NCI-H187 treated with DMSO at 0.1 percent for 48 hours (cell line): ENCODE data around the gene CD53.

Source experiments
- DNase-seq: peaks from one replicate; lab custom pipeline; 2025; lab: John Stamatoyannopoulos, UW

Gene CD53

DNA sequence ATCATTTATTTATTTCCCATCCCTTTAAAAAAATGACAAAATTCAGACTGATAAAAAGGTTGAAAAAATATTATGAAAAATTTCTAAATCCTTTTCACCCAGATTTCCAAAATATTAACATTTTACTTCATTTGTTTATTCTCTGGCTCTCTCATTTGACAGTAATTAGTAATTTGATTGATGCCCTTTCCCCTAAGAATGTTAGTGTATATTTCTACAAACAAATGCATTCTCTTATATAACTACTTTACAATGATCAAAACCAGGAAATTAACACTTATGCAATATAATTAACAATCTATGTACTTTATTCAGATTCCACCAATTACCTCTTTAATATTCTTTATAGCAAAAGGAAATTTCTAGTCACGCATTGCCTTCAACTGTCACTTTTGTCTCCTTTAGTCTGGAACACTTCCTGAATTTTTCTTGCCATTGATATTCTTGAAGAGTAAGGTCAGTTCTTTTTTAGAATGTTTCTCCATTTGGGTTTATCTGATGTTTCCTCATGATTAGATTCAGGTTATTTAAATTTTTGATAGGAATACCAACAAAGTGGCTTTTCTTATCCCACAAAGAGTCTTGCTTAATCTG lies 3.9 kb downstream of the CD53 start:
- no peak for DNase-seq

- DNase-seq = no peak
Measured at GRCh38 chr1:110877364-110877763, 4.4 kb downstream of the CD53 start.

DNA sequence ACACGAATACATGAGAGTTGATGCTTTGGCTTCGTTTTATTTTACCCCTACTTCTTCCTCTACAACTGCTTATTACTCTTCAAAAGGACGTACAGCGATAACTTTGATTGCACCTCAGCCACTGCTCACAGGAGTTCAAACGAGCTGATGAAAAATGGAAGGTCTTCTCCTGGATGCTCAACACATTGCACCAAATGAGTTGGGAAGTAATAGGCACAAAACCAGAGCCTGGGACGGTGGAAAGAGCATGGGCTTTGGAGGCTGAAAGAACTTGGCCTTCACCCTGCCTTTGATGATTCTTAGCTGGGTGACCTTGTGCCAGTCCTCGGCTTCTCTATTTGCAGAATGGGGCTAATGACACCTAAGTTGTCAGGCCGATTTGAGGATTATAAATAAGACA lies 4.8 kb downstream of the CD53 start:
- no peak for DNase-seq

- no peak for DNase-seq
Measured at GRCh38 chr1:110878591-110878990, 5.6 kb downstream of the CD53 start.

DNA sequence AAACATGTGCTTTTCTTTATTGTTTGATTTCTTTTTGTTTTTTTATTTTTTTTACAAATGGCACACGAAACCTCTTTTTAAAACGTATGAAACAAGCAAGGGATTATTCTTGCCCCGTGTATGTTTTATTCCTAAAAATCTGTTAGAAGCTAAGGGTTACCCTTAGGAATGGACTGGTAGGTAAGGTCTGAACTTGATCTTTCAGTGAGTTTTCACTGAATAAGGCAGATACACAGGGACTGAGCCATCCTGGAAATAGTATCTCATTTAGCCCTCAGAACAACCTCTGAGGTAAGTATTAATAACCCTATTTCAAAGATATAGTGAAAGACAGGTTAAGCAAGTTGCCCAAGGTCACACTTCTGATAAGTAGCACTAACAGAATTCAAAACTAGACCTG lies 6.0 kb downstream of the CD53 start:
- DNase-seq = no peak

DNA sequence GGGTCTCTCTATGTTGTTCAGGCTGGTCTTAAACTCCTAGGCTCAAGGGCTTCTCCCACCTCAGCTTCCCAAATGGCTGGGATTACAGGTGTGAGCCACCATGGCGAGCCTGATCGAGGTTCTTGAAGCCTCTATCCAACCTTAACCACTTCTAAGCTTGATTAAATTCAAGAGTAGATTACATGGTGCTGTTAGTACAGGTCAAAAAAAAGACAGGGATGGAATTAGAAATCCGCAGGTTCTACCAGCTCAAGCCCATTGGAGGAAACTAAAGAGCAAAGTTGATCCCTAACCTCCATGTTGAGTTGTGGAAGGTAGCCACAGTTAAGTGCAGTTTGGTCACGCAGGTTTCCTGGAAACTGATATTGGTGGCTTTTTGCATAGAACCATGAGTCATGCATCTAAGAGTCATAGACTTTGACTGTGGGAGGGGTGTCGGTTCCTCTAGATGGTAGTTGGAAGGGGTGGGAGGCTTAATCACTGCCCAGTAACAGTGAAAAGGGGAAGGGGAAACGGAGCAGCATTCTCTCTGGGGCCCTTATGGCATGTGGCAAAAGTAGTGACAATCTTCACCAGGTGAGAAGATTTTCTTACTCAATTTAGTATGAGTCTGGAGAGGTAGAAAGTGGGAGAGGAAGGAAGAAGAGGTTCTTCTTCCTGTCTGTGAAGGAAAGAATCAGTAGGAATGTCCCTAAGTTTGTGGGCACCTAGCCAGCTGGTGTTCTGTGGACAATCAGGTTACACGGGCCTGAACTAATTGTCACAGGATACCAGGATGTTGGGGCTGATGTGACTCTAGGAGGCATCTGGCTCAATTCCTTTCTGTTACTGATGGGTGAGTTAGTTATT lies 7.0 kb downstream of the CD53 start:
- no peak for DNase-seq

GRCh38 chr1:110880708-110881374 lies 7.9 kb downstream of the CD53 start:
- no peak for DNase-seq

DNA sequence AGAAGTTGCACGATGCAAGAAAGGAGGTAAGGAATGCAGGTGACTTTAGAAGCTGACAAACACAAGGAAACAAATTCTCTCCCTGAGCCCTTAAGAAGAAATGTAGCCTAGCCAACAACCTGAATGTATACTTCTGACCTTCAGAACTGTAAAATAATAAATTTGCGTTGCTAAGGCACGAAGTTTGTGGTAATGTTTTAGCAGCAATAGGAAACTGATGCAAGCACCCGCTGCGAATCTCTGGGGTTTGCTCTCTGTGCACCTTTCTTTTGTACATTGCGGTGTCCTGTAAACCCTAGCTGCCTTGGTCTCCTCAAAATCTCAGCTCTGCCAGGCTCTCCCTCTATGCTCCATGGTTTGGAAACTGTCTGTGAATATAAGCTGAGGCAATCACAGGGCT lies 15.1 kb downstream of the CD53 start:
- no peak for DNase-seq

- DNase-seq = no peak
Measured at GRCh38 chr1:110888641-110889040, 15.7 kb downstream of the CD53 start.

- no peak for DNase-seq
Measured at GRCh38 chr1:110890474-110891196, 17.7 kb downstream of the CD53 start.

- DNase-seq = no peak
Measured at GRCh38 chr1:110893908-110894490, 21.1 kb downstream of the CD53 start.

DNA sequence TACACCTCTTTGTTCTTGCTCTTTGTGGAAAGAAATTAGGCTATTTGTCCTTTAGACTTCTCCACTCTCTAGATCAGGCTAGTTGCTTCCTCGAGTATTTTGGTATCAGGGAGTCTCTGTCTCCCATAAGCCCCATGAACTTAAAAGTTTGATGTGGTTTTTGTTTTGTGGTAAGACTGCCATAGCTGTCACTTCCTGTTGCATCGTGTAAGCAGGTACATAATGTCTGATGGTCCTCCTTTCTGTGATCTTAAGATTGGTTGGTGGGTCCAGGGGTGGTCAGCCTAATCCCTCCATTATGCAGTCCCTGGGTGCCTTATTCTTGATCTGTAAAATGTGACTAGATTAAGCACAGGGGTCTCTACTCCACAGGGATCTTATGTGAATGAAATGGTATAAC lies 23.1 kb downstream of the CD53 start:
- DNase-seq = no peak

- no peak for DNase-seq
Measured at GRCh38 chr1:110897681-110898080, 24.7 kb downstream of the CD53 start.

- no peak for DNase-seq
Measured at GRCh38 chr1:110898734-110899457, 25.9 kb downstream of the CD53 start.

- no peak for DNase-seq
Measured at GRCh38 chr1:110899458-110899843, 26.5 kb downstream of the CD53 start.

GRCh38 chr1:110902820-110903463 lies 30.0 kb downstream of the CD53 start:
- no peak for DNase-seq

DNA sequence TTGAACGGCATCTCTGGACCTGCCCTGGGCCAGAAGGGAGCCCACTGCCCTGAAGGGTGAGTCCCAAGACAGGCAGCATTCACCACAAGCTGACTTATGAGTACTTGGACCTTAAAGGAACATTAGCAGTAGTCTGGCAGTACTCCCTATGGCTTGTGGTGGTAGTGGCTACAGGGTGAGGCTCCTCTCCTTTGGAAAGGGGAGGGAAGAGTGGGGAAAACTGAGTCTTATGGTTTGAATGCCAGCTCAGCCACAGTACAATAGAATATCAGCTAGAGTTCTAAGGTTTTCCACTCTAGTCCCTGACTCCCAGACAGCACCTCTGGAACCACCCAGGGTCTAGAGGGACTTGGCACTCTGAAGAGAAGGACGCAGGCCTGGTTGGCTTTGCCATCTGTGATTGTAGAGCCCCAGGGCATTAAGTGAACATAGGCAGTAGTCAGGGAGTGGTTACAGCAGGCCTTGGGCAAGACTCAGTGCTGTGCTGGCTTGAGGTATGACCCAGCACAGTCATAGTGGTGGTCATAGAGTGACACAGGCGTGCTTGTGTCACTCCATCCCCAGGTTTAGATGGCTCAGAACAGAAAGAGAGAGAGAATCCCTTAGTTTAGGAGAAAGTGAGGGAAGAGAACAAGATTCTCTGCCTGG lies 31.0 kb downstream of the CD53 start:
- no peak for DNase-seq

GRCh38 chr1:110912784-110913183 lies 39.8 kb downstream of the CD53 start:
- DNase-seq = no peak

GRCh38 chr1:110914676-110915075 lies 41.7 kb downstream of the CD53 start:
- no peak for DNase-seq

DNA sequence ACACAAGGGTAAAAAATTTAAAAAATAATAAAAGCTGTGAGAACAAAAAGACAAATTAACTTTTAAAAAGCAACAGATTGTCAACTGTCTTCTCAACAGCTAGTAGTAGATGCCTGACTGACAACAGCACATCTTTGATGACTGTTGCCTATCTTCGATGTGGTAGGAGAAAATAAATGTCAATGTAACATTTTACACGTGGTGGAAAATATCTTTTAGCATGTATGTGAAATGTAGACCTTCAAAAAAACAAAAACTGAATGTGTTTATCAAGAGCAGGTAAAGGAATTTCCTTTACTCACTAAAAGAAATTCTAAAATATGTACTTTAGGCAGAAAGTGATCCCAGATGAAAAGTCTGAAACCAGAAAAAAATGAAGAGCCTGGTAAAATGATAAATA lies 42.9 kb downstream of the CD53 start:
- no peak for DNase-seq

DNA sequence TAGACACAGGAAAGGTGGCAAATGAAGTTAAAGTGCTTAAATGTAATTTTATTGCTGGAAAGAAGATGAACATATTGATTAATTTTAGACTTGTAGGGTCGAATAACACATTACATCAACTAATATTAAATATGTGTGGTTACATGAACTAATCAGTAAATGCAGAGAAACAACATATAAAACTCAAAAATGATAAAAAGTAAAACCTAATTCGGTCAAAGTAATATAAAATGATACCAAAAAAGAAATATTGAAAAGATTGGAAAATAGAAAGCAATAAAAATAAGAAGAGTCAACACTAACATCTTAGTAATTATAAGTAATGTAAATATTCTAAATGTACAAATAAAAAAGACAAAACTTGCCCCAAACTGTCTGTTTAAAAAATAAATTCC lies 43.3 kb downstream of the CD53 start:
- DNase-seq = no peak
